Suppressor macrophage treated with lipopolysaccharide for 1 hour (primary cell): ENCODE data around the gene TBC1D25.
A peak's percentile ranks its signal among the peaks of the same experiment; 100 is the strongest.

Experiments used
- DNase-seq, 3 donors: peaks; one replicate each; pipeline ENCODE4 v3.0.0-alpha.2; 2020 to 2022

Gene TBC1D25

DNA sequence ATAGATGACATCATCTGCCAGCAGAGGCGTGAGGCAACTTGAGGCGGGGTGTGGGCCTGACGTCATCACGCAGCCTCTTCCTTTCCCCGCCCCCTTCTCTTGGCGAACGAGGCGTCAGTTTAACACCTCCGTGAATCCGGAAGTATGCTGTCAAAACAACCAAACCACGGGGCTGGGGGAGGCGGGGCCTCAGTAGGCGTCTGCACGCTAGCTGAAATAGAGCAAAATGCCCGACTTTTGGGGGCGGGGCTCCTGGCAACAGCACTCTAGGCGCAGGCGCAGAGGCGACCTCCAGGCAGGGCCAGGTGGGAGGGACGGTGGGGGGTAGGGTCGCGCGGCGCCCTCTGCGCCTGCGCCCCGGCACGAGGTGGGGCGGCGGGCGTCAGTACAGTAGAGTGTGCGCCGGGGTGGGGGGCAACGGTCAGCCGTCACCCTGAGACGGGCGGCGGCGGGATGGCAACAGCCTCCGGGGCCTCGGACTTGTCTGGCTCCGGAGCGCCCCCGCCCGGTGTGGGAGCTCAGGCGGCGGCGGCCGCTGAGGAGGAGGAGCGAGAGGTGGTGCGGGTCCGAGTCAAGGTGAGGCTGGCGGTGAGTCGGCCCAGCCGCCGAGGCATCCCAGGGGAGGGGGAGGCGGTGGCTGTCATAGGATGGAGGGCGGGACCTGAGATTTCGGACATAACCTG, at the start of gene TBC1D25:
Gene TBC1D25 (plus strand): TSS at position 370 of the 683 bp plus-strand sequence. CDS start 84 bp downstream, at position 454.
- DNase-seq, result peak; percentile 96 to 97 (median 97)

DNA sequence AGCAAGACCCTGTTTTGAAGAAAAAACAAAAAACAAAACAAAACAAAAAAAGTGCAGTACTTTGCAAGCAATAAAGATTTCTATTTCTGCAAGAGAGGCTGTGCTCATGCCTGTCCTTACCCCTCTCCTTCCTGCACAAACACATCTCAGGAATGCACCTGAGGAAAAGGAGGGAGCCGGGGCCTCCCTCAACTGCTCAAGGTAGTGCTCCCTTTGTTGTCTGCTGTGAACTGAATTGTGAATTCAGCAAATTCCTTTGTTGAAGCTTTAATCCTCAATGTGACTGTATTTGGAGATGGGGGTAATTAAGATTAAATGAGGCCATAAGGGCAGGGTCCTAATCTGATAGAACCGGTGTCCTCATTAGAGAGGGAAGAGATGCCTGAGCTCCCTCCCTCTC, 49.6 kb upstream of the TBC1D25 start:
- DNase-seq, result no peak

GRCh38 chrX:48490661-48491060, 48.9 kb upstream of the TBC1D25 start:
- DNase-seq, result no peak

GRCh38 chrX:48491809-48492208, 47.7 kb upstream of the TBC1D25 start:
- DNase-seq, result no peak

- DNase-seq, result peak; percentile 78 to 81 (median 79)
Observed at GRCh38 chrX:48492293-48492910, 47.1 kb upstream of the TBC1D25 start.

DNA sequence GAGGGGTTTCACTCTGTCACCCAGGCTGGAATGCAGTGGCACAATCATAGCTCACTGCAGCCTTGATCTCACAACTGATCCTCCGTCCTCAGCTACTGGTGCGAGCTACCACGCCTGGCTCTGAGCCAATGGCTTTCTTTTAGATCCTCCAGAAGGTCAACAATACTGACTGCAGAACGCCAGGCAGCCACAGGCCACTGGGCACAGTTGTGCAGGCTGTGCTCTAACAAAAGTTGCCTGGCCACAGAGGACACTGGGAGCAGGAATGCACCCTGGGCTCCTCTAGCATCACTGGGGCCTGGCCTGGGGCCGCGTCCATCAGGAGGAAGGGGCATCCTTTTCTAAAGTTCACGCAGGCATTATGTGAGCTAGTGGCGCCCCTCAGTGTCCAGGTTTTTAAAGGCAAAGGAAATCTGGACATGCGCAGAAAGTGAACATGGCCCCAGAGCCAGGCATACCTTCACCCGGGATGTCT, 45.6 kb upstream of the TBC1D25 start:
- peak; percentile 25 to 47 (median 39) for DNase-seq

GRCh38 chrX:48496660-48497059, 42.9 kb upstream of the TBC1D25 start:
- no peak for DNase-seq

- no peak for DNase-seq
Observed at GRCh38 chrX:48497871-48498270, 41.6 kb upstream of the TBC1D25 start.

DNA sequence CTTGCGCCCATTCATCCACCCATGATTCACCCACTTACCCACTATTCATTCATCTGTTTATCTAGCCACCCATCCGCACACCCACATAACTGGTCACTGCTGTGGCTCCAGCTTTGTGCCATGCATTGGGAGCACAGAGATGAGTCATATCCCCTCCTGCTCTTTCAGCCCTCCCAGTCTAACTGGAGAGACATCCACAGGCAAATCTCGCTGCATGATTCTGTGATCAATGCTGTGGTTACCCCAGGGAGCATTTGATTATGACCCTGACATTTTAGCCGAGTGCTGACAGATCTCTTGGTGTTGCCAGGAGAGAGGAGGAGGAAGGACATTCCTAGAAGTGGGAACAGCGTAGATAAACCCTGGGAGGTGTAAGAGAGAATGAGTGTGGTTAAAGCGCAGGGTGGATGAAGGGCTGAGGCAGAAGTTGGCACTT, 41.1 kb upstream of the TBC1D25 start:
- peak; percentile 64 to 71 (median 66) for DNase-seq

DNA sequence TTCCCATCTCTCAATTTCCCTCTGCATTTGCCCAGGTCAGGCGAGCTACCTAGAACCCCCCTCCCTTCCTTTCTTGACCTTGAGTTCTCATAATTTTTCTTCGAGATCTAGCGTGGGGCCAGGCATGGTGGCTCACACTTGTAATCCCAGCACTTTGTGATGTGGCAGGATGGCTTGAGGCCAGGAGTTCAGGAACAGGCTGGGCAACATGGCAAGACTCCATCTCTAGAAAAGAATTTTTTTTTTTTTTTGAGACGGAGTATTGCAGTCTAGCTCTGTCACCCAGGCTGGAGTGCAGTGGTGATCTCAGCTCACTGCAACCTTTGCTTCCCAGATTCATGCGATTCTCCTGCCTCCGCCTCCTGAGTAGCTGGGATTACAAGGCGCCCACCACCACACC, 35.3 kb upstream of the TBC1D25 start:
- no peak for DNase-seq

DNA sequence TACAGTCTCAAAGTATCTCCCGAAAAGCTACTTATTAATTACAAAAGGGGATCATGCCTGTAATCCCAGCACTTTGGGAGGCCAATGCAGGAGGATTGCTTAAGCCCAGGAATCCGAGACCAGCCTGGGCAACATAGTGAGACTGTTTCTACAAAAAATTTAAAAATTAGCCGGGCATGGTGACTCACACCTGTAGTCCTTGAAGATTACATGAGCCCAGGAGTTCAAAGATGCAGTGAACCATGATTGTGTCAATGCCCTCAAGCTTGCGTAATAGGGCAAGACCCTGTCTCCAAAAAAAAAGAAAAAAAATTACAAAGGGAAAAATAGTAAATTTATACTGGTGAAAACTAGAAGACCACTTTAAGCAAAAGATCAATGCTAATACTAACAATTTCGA, 34.0 kb upstream of the TBC1D25 start:
- no peak for DNase-seq

- DNase-seq, result no peak
Observed at GRCh38 chrX:48507246-48507645, 32.3 kb upstream of the TBC1D25 start.

GRCh38 chrX:48508400-48509244, 30.9 kb upstream of the TBC1D25 start, which contains the start of gene PORCN:
TSS of gene PORCN (plus strand) at chrX:48508992. CDS start at chrX:48509821, 829 bp downstream.
- peak; percentile 60 to 89 (median 74) for DNase-seq

DNA sequence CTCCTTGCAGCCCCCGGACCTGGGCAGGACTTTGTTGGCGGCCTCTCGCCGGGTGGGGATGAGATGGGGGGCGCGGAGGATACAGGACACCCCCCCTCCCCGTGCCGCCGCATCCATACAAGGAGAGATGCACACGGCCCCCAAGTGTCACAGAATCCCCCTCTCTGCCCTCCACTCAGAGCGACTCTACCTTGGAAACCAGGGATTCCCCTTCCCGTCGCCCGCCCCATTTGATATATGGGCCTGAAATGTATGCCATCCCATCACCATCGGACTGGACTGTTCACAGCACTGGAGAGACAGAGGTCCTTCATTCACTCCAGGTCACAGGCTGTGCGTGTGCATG, 30.3 kb upstream of the TBC1D25 start:
- no peak for DNase-seq

- no peak for DNase-seq
Observed at GRCh38 chrX:48509619-48510018, 29.9 kb upstream of the TBC1D25 start.

DNA sequence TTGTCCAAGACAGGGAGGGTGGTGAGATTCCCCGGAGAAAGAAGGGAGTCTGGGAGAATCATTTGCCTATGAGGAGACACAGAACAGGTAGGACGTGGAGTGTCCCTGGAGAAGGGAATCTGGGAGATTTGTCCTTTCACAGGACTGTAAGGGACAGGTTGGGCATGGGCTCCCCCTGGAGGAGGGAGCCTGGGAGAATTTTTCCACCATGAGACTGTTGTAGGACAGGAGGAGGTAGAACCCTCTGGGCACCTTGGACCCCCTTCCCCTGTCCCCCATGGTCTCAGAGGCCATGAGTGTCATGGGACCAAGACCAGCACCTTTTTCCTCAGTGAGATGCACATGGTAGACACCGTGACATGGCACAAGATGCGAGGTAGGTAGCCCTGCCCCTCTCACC, 28.0 kb upstream of the TBC1D25 start:
- peak in 2 of 3 donors; percentile 17 to 35 for DNase-seq

DNA sequence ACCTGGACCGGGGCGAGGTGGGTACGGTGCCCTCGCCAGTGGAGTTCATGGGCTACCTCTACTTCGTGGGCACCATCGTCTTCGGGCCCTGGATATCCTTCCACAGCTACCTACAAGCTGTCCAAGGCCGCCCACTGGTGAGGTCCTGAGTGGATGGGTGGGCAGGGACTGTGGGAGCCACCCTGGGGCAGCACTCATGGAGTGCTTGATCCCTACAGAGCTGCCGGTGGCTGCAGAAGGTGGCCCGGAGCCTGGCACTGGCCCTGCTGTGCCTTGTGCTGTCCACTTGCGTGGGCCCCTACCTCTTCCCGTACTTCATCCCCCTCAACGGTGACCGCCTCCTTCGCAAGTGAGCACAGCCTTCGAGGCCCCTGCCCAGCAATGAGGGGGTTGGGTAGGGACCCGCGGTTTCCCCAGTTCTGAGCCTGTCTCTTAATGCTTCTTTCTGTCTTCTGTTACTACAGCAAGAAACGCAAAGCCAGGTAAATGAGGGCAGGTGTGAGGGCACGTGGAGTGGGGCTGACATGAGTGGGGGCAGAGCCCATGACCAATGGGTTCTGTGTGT, 27.1 kb upstream of the TBC1D25 start:
- no peak for DNase-seq

GRCh38 chrX:48513670-48514069, 25.8 kb upstream of the TBC1D25 start:
- DNase-seq, result no peak

DNA sequence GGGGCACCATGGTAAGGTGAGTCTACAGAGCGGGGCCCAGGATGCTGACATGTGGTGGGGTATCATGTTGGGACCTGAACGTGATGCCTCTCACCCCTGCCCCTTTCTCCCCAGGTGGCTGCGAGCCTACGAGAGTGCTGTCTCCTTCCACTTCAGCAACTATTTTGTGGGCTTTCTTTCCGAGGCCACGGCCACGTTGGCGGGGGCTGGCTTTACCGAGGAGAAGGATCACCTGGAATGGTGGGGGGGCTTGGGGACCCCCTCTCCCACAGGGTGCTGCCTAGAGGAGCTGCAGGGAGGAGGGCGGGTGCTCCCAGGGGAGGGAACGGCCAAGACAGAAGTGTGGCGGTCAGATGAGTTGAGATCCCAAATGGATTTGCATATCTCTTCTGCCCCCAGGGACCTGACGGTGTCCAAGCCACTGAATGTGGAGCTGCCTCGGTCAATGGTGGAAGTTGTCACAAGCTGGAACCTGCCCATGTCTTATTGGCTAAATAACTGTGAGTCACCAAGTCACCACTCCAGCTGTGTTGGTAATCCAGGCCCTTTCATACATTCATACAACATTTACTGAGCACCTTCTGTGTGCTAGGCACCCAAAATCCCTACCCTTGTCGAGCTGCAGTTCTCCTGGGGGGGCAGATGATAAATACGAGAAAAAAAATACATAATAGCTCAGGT, 25.2 kb upstream of the TBC1D25 start:
- DNase-seq, result no peak

DNA sequence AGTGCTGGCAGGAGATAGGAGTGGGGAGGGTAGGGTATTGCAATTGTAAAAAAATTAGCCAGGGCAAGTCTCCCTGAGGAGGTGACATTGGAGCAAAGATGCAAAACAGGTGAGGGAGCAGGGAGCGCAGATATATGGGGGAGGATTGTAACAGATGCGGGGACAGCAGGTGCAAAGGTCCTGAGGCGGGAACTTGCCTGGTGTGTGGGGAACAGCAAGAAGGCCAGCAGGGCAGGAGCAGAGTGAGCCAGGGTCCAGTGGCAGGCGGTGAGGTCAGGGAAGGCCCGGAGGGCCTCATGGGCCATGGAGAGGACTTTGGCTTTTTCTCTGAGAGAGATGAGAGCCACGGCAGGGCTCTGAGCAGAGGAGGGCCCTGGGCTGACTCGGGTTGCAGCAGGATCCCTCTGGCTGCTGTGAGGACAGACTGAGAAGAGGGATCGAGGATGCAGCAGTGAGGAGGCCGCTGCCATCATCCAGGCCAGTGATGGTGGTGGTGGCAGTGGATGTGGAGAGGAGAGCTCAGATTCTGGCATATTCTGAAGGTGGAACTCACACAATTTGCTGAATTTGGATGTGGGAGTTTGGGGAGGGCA, 24.6 kb upstream of the TBC1D25 start:
- no peak for DNase-seq

DNA sequence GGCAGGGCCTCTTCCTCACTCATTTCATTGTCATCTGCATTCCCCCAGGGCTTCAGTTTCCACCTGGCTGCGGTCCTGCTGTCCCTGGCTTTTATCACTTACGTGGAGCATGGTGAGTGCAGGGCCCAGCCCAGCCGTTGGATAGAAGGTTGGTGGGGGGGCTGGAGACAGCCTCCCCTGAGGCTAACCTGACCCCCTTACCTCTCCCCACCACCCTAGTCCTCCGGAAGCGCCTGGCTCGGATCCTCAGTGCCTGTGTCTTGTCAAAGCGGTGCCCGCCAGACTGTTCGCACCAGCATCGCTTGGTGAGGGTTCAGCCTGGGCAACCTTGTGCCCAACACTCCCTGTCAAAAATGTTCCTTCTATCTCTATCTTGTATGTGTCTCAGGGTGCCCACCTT, 23.7 kb upstream of the TBC1D25 start:
- no peak for DNase-seq

DNA sequence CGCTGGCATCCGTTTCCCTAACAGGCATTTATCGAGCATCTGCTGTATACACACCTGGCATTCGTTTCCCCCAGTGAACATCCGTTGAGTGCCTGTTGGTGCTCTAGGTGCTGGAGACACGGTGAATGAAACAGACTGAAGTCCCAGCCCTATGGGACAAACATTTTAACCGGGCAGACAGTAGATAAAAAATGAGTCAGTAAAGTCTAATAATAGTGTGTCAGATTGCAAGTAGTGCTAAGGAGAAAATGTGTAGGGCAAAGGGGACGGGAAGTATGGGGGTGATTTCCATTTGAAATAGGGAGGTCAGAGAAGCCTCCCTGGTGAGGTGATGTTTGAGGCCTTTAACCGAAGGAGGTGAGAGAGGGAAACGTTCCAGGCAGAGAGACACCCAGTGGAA, 23.2 kb upstream of the TBC1D25 start:
- no peak for DNase-seq
